Measurements from ENCODE around the gene ITPKB. TPM values are rescaled to one million over a fixed set of nuclear protein-coding genes. Genes with fewer than 3 reads are reported as not detected.

The ITPKB gene
- total RNA-seq, 1 donor from 2014 or later: 9.8 TPM

DNA sequence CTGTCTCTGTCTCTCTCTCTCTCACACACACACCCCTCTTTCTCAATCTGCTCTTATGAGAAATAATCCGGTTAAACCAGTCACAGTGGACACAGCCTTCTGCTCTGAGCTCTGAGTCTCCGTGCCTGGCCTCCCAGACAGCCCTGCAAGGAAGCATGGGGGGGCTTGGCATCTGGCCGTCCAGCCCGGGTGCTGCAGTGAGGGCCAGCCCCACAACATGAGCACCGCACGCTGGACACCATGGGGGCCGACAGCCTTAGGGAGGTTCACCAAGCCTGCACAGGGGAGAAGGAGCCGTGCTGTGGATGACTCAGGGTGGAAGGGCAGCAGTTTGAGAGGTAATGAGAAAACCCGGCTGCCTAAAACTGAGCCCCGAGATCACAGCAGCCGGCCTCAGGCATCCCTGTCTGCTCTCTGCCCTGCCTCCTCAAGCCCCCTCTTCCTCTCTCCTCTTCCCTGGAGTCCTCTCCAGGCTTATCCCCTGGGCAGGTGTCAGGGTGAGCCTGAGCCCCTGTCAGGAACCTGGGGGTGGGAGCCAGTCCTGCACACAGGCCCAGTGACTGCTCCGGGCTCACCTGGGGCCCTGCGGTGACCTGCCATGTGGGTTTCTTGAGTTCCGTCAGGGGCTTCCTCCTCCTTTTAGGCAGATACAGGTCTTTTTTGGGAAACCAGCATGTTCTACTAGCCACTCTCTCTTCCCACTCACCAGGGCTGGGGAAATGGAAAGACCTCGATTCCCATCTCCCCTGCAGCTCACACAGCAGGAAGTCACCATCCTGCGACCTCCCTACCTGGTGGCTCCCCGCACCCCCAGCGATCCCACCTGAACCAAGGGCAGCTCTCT is 92.8 kb downstream of the ITPKB start:
- Mint-ChIP-seq H3K27ac (no peak overlapping the region), H3K36me3 (ENCODE audit: insufficient read depth) (no peaks in the 10 kb centered on the region), H3K4me1 (ENCODE audit: low read depth) (no peaks in the 10 kb centered on the region), H3K4me3 (ENCODE audit: low read depth) (no peak overlapping the region), H3K27me3 (peaks cover 4% of the 10 kb centered on the region), H3K9me3 (ENCODE audit: low read depth) (no peaks in the 10 kb centered on the region)
- TF ChIP-seq CTCF (IDR thresholded peaks at IDR 0.05; ENCODE audit: unreplicated experiment): no peak
- no peak for DNase-seq (ENCODE audit: low spot score, unreplicated experiment)

DNA sequence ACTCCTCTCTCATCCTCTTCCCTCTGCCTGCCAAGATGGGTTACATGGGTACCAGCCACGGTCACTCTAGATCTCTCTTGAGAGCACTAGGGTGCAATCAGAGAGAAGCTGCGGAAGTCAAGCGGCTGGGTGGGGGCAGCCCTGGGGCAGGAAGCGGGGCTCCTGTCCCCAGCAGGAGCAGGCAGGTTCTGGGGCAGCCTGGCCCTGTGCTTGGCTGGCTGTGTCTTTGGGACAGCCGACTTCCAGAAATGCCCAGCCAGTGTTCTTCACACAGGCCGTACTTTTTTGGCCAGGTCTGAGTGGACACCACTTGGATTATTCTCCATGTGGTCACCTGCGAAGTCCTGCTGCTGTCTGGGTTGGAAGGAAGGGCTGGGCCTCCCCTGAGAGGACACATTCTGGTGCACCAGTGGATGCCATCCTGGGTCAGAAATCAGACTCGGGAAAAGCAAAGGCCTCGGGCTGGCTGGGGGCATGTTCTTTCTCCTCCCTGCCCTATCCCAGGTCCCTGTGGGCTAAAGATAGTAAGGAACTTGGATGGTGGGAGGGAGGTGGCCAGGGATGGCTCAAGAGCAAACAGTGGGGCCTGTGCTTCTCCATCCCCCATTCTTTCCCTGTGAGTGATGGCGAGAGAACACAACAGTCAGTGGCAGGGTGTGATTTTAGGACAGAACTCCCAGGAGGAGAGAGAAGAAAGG is 93.7 kb downstream of the ITPKB start:
- no peak for TF ChIP-seq CTCF (IDR thresholded peaks at IDR 0.05; ENCODE audit: unreplicated experiment)
- no peaks in the 10 kb centered on the region for H3K4me1 Mint-ChIP-seq (ENCODE audit: low read depth)
- DNase-seq (ENCODE audit: low spot score, unreplicated experiment): no peak
- H3K36me3 Mint-ChIP-seq (ENCODE audit: insufficient read depth): peaks cover under 1% of the 10 kb centered on the region
- H3K27me3 Mint-ChIP-seq: peaks cover 3% of the 10 kb centered on the region
- no peak overlapping the region for H3K4me3 Mint-ChIP-seq (ENCODE audit: low read depth)
- H3K27ac Mint-ChIP-seq: no peak overlapping the region
- no peaks in the 10 kb centered on the region for H3K9me3 Mint-ChIP-seq (ENCODE audit: low read depth)

DNA sequence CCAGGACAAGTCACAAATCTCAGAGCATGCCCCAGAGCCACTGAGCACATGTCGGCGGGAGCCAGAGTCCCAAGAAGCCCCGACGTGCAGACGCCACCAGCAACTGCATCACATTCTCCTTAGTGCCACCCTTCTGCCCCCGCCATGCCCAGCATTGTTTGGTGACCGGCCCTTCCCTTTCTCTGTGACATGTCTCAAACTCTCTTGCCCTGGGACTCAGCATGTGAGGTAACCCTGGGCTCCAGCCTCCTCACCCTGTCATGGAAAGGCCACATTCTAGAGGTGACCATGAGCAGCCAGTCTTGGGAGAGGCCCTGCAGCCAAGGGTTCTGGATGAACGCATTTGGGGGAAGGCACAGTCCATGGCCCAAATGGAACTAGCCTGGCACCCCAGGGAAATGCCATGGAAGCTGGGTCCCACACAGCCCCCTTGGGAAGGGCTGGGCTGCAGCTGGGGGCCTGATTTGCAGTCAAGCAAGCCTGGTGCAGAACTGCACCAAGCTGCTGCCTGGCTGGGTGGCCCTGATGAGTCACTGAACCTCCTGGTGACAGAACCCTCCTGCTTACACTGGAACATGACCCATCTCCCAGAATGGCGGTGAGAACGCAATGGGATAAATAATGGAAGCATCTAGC is 94.4 kb downstream of the ITPKB start:
- no peak overlapping the region for H3K27ac Mint-ChIP-seq
- no peak for TF ChIP-seq CTCF (IDR thresholded peaks at IDR 0.05; ENCODE audit: unreplicated experiment)
- no peaks in the 10 kb centered on the region for H3K4me1 Mint-ChIP-seq (ENCODE audit: low read depth)
- no peak overlapping the region for H3K4me3 Mint-ChIP-seq (ENCODE audit: low read depth)
- H3K9me3 Mint-ChIP-seq (ENCODE audit: low read depth): no peaks in the 10 kb centered on the region
- H3K27me3 Mint-ChIP-seq: no peaks in the 10 kb centered on the region
- no peak for DNase-seq (ENCODE audit: low spot score, unreplicated experiment)
- H3K36me3 Mint-ChIP-seq (ENCODE audit: insufficient read depth): peaks cover 1% of the 10 kb centered on the region

DNA sequence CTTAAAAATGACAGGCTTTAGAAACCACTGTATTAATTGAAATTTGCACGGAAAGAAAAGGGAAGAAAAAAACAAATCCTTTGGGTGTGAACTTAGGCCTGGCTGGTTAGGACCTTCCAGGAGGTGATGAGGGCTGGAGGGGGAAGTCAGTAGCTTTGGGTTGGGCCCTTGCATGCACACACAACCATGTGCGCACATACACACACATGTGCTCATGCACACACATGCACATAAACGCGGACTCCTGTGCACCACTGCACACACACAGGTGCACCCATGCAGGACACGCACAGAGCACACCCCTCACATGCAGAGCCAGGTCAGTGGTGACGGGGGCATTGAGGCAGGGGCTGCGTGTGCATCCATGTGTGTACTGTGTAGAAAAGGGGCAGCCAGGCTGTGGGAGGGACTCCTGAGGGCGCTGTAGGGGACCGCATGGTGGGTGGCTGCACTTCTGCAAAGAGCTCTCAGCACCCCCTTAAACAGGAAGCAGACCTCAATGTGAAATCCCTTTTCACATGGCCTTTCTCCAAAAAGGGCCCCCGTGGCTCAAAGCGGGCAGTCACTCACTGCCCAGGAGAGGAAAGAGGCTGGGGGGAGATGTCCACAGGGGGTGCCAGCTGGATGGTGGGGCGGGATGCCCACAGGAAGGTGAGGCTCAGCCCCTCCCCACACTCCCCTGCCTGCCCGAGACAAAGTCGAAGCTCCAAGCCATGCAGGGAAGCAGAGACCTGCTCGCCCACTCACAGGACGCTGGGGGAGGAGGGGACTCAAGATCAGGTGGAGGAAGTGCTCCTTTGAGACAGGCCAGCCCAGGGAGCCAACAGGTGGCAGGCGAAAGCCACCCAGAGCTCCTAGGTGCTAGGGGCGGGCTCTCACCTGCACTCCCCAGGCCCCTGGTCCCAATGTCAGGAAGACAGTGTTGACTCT is 95.2 kb downstream of the ITPKB start:
- peaks cover 1% of the 10 kb centered on the region for H3K36me3 Mint-ChIP-seq (ENCODE audit: insufficient read depth)
- no peak overlapping the region for H3K27ac Mint-ChIP-seq
- no peak for TF ChIP-seq CTCF (IDR thresholded peaks at IDR 0.05; ENCODE audit: unreplicated experiment)
- DNase-seq (ENCODE audit: low spot score, unreplicated experiment): no peak
- H3K4me3 Mint-ChIP-seq (ENCODE audit: low read depth): no peak overlapping the region
- H3K4me1 Mint-ChIP-seq (ENCODE audit: low read depth): no peaks in the 10 kb centered on the region
- no peaks in the 10 kb centered on the region for H3K27me3 Mint-ChIP-seq
- H3K9me3 Mint-ChIP-seq (ENCODE audit: low read depth): no peaks in the 10 kb centered on the region
